Measurements from ENCODE around the gene ZNF513.
"Not testable (repeated sequence)": the region's sequence is repeated elsewhere in the genome, so short reads cannot be mapped to it uniquely, and the experiment has no call there.

Gene ZNF513

GRCh38 chr2:27380626-27381545 lies at the start of gene ZNF513:
ZNF513 (minus strand) TSS chr2:27380734; CDS start chr2:27380526, 208 bp downstream.
- peak; percentile 90 for DNase-seq (ENCODE audit: low read depth)

- DNase-seq (ENCODE audit: low read depth), result peak; percentile 80
These were observed 48.5 kb upstream of the ZNF513 start for GRCh38 chr2:27428978-27429541.

- DNase-seq (ENCODE audit: low read depth), result peak; percentile 74
These were observed 47.9 kb upstream of the ZNF513 start, which contains the start of gene NRBP1 for GRCh38 chr2:27428213-27428977. NRBP1 (plus strand) TSS chr2:27428631; CDS start chr2:27433274, 4,643 bp downstream.

- DNase-seq (ENCODE audit: low read depth), result no peak
These were observed 47.3 kb upstream of the ZNF513 start for GRCh38 chr2:27427863-27428212.

GRCh38 chr2:27425039-27425438 lies 44.5 kb upstream of the ZNF513 start:
- DNase-seq (ENCODE audit: low read depth), result not testable (repeated sequence)

GRCh38 chr2:27422958-27423357 lies 42.4 kb upstream of the ZNF513 start:
- no peak for DNase-seq (ENCODE audit: low read depth)

- DNase-seq (ENCODE audit: low read depth), result no peak
These were observed 41.2 kb upstream of the ZNF513 start for GRCh38 chr2:27421660-27422250.

GRCh38 chr2:27420996-27421395 lies 40.5 kb upstream of the ZNF513 start:
- DNase-seq (ENCODE audit: low read depth), result no peak

- no peak for DNase-seq (ENCODE audit: low read depth)
These were observed 35.6 kb upstream of the ZNF513 start for GRCh38 chr2:27416151-27416550.

- DNase-seq (ENCODE audit: low read depth), result no peak
These were observed 32.1 kb upstream of the ZNF513 start for GRCh38 chr2:27412419-27413152.

- DNase-seq (ENCODE audit: low read depth), result peak; percentile 85
These were observed 29.0 kb upstream of the ZNF513 start, which contains the start of gene PPM1G for GRCh38 chr2:27409321-27410073. PPM1G (minus strand) TSS chr2:27409591; CDS start chr2:27409422, 169 bp downstream.

- no peak for DNase-seq (ENCODE audit: low read depth)
These were observed 28.2 kb upstream of the ZNF513 start for GRCh38 chr2:27408601-27409320.

GRCh38 chr2:27407798-27408491 lies 27.4 kb upstream of the ZNF513 start:
- peak; percentile 52 for DNase-seq (ENCODE audit: low read depth)

GRCh38 chr2:27400348-27401135 lies 20.0 kb upstream of the ZNF513 start:
- DNase-seq (ENCODE audit: low read depth), result no peak

- DNase-seq (ENCODE audit: low read depth), result no peak
These were observed 18.4 kb upstream of the ZNF513 start for GRCh38 chr2:27398962-27399361.

- no peak for DNase-seq (ENCODE audit: low read depth)
These were observed 12.7 kb upstream of the ZNF513 start for GRCh38 chr2:27393225-27393624.

- DNase-seq (ENCODE audit: low read depth), result no peak
These were observed 10.5 kb upstream of the ZNF513 start for GRCh38 chr2:27390822-27391679.

All from amniotic epithelial cell (primary cell).